HepG2 (cell line): ENCODE data around the gene FMNL1. TPM values are rescaled to one million over a fixed set of nuclear protein-coding genes. Genes with fewer than 3 reads are reported as not detected.
A peak's percentile ranks its signal among the peaks of the same experiment; 100 is the strongest.

Experiments used
- ATAC-seq: fragments of 200-7000 bp; cut with Tn5 transposase; 3 replicates; pipeline ENCODE4 v1.9.1; 2020; ENCODE audit warnings: mild to moderate bottlenecking, moderate library complexity
- BruUV-seq: library from RNA; stranded (reverse); fragments of 400-500 nt; replicated peaks from 2 replicates; lab custom pipeline; 2021; lab: Mats Ljungman, UMichigan
- CTCF ChIA-PET: fragments of 300-600 bp; formaldehyde crosslinking; extraction: SDS; loops from one replicate; lab custom pipeline; 2021; ENCODE audit warnings: low total read pairs, inconsistent platforms, low intra/inter-chr PET ratio; lab: Yijun Ruan, JAX
- POLR2A ChIA-PET: fragments of 350-600 bp; sonication (Branson Sonifier 250); formaldehyde crosslinking; loops from one replicate; lab custom pipeline; 2020; ENCODE audit warnings: antibody characterized with exemption, inconsistent platforms; lab: Yijun Ruan, JAX
- DNase-seq: peaks from one replicate; pipeline ENCODE4 v3.0.0-alpha.2; 2015; ENCODE audit warnings: low spot score
- FAIRE-seq: peaks from 3 replicates; lab custom pipeline; 2011; peaks lifted over from hg19 to GRCh38; lab: Jason Lieb, UNC
- H2AFZ ChIP-seq: one replicate; pipeline ENCODE4 v1.6.1; 2011; ENCODE audit warnings: low read length, inconsistent platforms
- H3K27ac ChIP-seq: fragments of 300-600 bp; 3 replicates; pipeline ENCODE4 v1.8.0; 2011; ENCODE audit warnings: mixed run types, mild to moderate bottlenecking, mixed read lengths, low read length, inconsistent platforms; ENCODE audit not compliant: insufficient read depth; ENCODE audit errors: extremely low read length
- H3K27me3 ChIP-seq, 2 experiments: fragments of 200-600 bp in 1 of 2; 2 replicates in 1 of 2; 3 replicates in 1 of 2; pipeline versions ENCODE4 v1.6.0 to v1.8.0; 2011; ENCODE audit warnings: low read length in 2 of 2, mild to moderate bottlenecking in 2 of 2, moderate library complexity in 2 of 2, inconsistent platforms in 1 of 2; ENCODE audit not compliant: insufficient read depth in 2 of 2, control insufficient read depth in 1 of 2
- H3K36me3 ChIP-seq, 2 experiments: fragments of 200-600 bp in 1 of 2; replicated peaks in 1 of 2; 2 replicates in 1 of 2; 3 replicates in 1 of 2; pipeline versions ENCODE4 v1.5.1 to v1.8.0; 2011; ENCODE audit warnings: low read length in 2 of 2, inconsistent platforms in 1 of 2; ENCODE audit not compliant: insufficient read depth in 2 of 2, control insufficient read depth in 1 of 2
- H3K4me1 ChIP-seq: 2 replicates; pipeline ENCODE4 v1.5.1; 2012; ENCODE audit warnings: low read length, inconsistent platforms; ENCODE audit not compliant: insufficient read depth
- H3K4me2 ChIP-seq: 2 replicates; pipeline ENCODE4 v1.6.0; 2011; ENCODE audit warnings: low read depth, low read length, inconsistent platforms
- H3K4me3 ChIP-seq, 3 experiments: fragments of 200-600 bp in 1 of 3; sonication (generic), shearing (Covaris generic) in 1 of 3; replicated peaks in 1 of 3; 2 replicates each; pipeline ENCODE4 v1.5.1; 2011 to 2016; ENCODE audit warnings: low read length in 3 of 3, inconsistent platforms in 2 of 3, low read depth in 2 of 3, mild to moderate bottlenecking in 2 of 3, control low read depth in 1 of 3, mixed read lengths in 1 of 3; ENCODE audit not compliant: insufficient read depth in 1 of 3
- H3K79me2 ChIP-seq: one replicate; pipeline ENCODE4 v1.6.1; 2011; ENCODE audit warnings: low read length, inconsistent platforms; ENCODE audit not compliant: insufficient read depth
- H3K9ac ChIP-seq: 2 replicates; pipeline ENCODE4 v1.6.0; 2011; ENCODE audit warnings: mild to moderate bottlenecking, low read depth, low read length, inconsistent platforms; ENCODE audit not compliant: insufficient read depth
- H3K9me3 ChIP-seq: 2 replicates; pipeline ENCODE4 v1.5.1; 2012; ENCODE audit warnings: mild to moderate bottlenecking, low read length
- H4K20me1 ChIP-seq: 2 replicates; pipeline ENCODE4 v1.6.0; 2011; ENCODE audit warnings: inconsistent platforms, mild to moderate bottlenecking, low read length, moderate library complexity; ENCODE audit not compliant: insufficient read depth
- AGO1 ChIP-seq: fragments of 200-400 bp; formaldehyde crosslinking; IDR thresholded peaks from 2 replicates; pipeline ENCODE4 v1.6.1; 2017; ENCODE audit warnings: mild to moderate bottlenecking, low read depth, low read length, moderate library complexity; ENCODE audit not compliant: poor library complexity, severe bottlenecking
- ARNT ChIP-seq: fragments of 450-650 bp; IDR thresholded peaks from 2 replicates; pipeline ENCODE4 v1.6.1; 2017
- ARNTL ChIP-seq: sonication (generic); formaldehyde crosslinking; IDR thresholded peaks from 2 replicates; pipeline ENCODE4 v1.4.0; 2020; ENCODE audit warnings: mild to moderate bottlenecking, missing genetic modification reagents
- CHCHD3 ChIP-seq: sonication (generic); formaldehyde crosslinking; IDR thresholded peaks from 2 replicates; pipeline ENCODE4 v1.8.0; 2022; ENCODE audit warnings: mild to moderate bottlenecking, missing genetic modification reagents, moderate library complexity
- GLI4 ChIP-seq: sonication (generic); formaldehyde crosslinking; IDR thresholded peaks from 2 replicates; pipeline ENCODE4 v1.5.1; 2020; ENCODE audit warnings: missing genetic modification reagents, mild to moderate bottlenecking, moderate library complexity, borderline replicate concordance
- GPN1 ChIP-seq: sonication (generic); formaldehyde crosslinking; IDR thresholded peaks from 2 replicates; pipeline ENCODE4 v1.5.1; 2020; ENCODE audit warnings: missing genetic modification reagents, borderline replicate concordance
- HOXA7 ChIP-seq: sonication (generic); formaldehyde crosslinking; IDR thresholded peaks from 2 replicates; pipeline ENCODE4 v1.8.1; 2022; ENCODE audit warnings: mild to moderate bottlenecking, missing genetic modification reagents, moderate library complexity
- KLF6 ChIP-seq: IDR thresholded peaks from 2 replicates; pipeline ENCODE4 v1.8.0; 2016; ENCODE audit warnings: missing biosample characterization, missing genetic modification reagents
- MED1 ChIP-seq: sonication (generic); formaldehyde crosslinking; IDR thresholded peaks from 2 replicates; pipeline ENCODE4 v1.4.0; 2020; ENCODE audit warnings: missing genetic modification reagents
- RFX1 ChIP-seq: fragments of 450-650 bp; IDR thresholded peaks from 2 replicates; pipeline ENCODE4 v1.6.1; 2017
- TCF7L2 ChIP-seq: IDR thresholded peaks from 2 replicates; pipeline ENCODE4 v1.6.1; 2011; ENCODE audit warnings: mild to moderate bottlenecking, low read depth, low read length, moderate library complexity
- TGIF2 ChIP-seq: IDR thresholded peaks from 2 replicates; pipeline ENCODE4 v1.6.1; 2016; ENCODE audit warnings: control low read depth, missing compliant biosample characterization
- TSC22D2 ChIP-seq: sonication (generic); formaldehyde crosslinking; IDR thresholded peaks from 2 replicates; pipeline ENCODE4 v1.5.1; 2020; ENCODE audit warnings: missing genetic modification reagents, mild to moderate bottlenecking, borderline replicate concordance
- ZBTB2 ChIP-seq: sonication (generic); formaldehyde crosslinking; IDR thresholded peaks from 2 replicates; pipeline ENCODE4 v1.8.0; 2022; ENCODE audit warnings: low read depth, missing genetic modification reagents
- ZNF124 ChIP-seq: sonication (generic); formaldehyde crosslinking; IDR thresholded peaks from 2 replicates; pipeline ENCODE4 v1.4.0; 2020; ENCODE audit warnings: missing genetic modification reagents
- ZNF180 ChIP-seq: sonication (generic); formaldehyde crosslinking; IDR thresholded peaks from 2 replicates; pipeline ENCODE4 v1.4.0; 2020; ENCODE audit warnings: low read depth, missing genetic modification reagents, borderline replicate concordance
- ZNF225 ChIP-seq: sonication (generic); formaldehyde crosslinking; IDR thresholded peaks from 2 replicates; pipeline ENCODE4 v1.4.0; 2020; ENCODE audit warnings: mild to moderate bottlenecking, missing genetic modification reagents
- ZNF263 ChIP-seq: sonication (generic); formaldehyde crosslinking; IDR thresholded peaks from 2 replicates; pipeline ENCODE4 v1.4.0; 2020; ENCODE audit warnings: missing genetic modification reagents
- ZNF414 ChIP-seq: sonication (generic); formaldehyde crosslinking; IDR thresholded peaks from 2 replicates; pipeline ENCODE4 v1.5.0; 2020; ENCODE audit warnings: missing genetic modification reagents
- ZNF552 ChIP-seq: sonication (generic); formaldehyde crosslinking; IDR thresholded peaks from 2 replicates; pipeline ENCODE4 v1.9.0; 2022; ENCODE audit warnings: missing genetic modification reagents, mild to moderate bottlenecking, borderline replicate concordance
- ZNF790 ChIP-seq: sonication (generic); formaldehyde crosslinking; IDR thresholded peaks from 2 replicates; pipeline ENCODE4 v1.8.0; 2022; ENCODE audit warnings: missing genetic modification reagents, mild to moderate bottlenecking, borderline replicate concordance
- ZUFSP ChIP-seq: sonication (generic); formaldehyde crosslinking; IDR thresholded peaks from 2 replicates; pipeline ENCODE4 v1.9.0; 2021; ENCODE audit warnings: missing genetic modification reagents, mild to moderate bottlenecking, borderline replicate concordance
- WGBS: methylation state at CpG from one replicate; pipeline ENCODE4 v1.1.6; 2017; ENCODE audit warnings: low lambda C conversion rate; 5-methylcytosine and 5-hydroxymethylcytosine counted together
- in situ Hi-C: cut with HindIII; loops from 2 replicates; pipeline ENCODE4 v1.10.0; 2017; ENCODE audit warnings: low pct_unique_long_range_greater_than_20kb; ENCODE audit not compliant: extremely low pct_ligation_motif_present
- intact Hi-C: fragments of 100-400 bp; cut with micrococcal nuclease; formaldehyde crosslinking; loops from one replicate; pipeline ENCODE4 v1.10.0; 2022; ENCODE audit not compliant: unreplicated experiment
- polyA plus RNA-seq, 8 experiments: library from polyadenylated mRNA; depleted of rRNA in 3 of 8; stranded (reverse) in 7 of 8; unstranded in 1 of 8; fragments of >200 nt; fragmentation: Illumina TruSeq in 4 of 8; extraction: Trizol in 4 of 8; gene quantifications; 2 replicates each; pipeline versions ENCODE4 v1.2.1 to v1.2.3, GENCODE V29; 2011 to 2016; ENCODE audit warnings: low read depth in 4 of 8, missing spikeins in 1 of 8, mixed read lengths in 1 of 8; ENCODE audit not compliant: insufficient read depth in 1 of 8
- total RNA-seq, 5 experiments: library from RNA; depleted of rRNA; stranded (reverse); fragments of >200 nt; fragmentation: Illumina TruSeq; extraction: Trizol; gene quantifications; 2 replicates each; pipeline ENCODE4 v1.2.3, GENCODE V29; 2016; ENCODE audit warnings: low read depth in 1 of 5

FMNL1 gene
- total and polyA plus RNA-seq, 2 of the 13 experiments (the other 11 are each of a cell fraction or from before 2014, with no cell fraction given): 0.53 to 0.70 TPM

- ATAC-seq: peak; percentile 90
- no peaks in the 10 kb centered on the region for H3K9me3 ChIP-seq
- no TSS peak for BruUV-seq
- H3K27me3 ChIP-seq: no peaks in the 10 kb centered on the region
- intact Hi-C loops: loop anchor here (1.0 to 5.0 kb wide), 4 partner anchors 35 to 108 kb away; no protein-coding TSS in a partner anchor
- H3K9ac ChIP-seq: no peak overlapping the region
- FAIRE-seq: peak; percentile 99
- H3K4me1 ChIP-seq: peaks cover 8% of the 10 kb centered on the region
- in situ Hi-C loops: loop anchor here (5.0 kb wide), 1 partner anchor 110 kb away; no protein-coding TSS in a partner anchor
- peak overlapping the region; percentile 22 for H3K27ac ChIP-seq
- H4K20me1 ChIP-seq: no peaks in the 10 kb centered on the region
- no peak overlapping the region for H3K4me3 ChIP-seq
- WGBS: 56% methylated on average over 16 of the region's 16 CpGs
- peaks cover 4 to 14% of the 10 kb centered on the region in 2 experiments; a peak in 3 of 5 replicates for H3K36me3 ChIP-seq
- DNase-seq: peak; percentile 92
- 0 out of 2 replicates have a peak overlapping the region, but pooled peaks have one; percentile 15 for H3K4me2 ChIP-seq
- ChIA-PET POLR2A (interaction anchor here (1.1 to 2.2 kb wide), 7 partner anchors 16 to 148 kb away, joined by 4 to 14 read pairs (median 7); partner anchors contain the start of gene MAP3K14), CTCF (interaction anchor here (0.7 to 5.4 kb wide), 3 partner anchors 40 to 108 kb away, joined by 3 to 114 read pairs (median 4); partner anchors contain the start of gene MAP3K14)
- no peaks in the 10 kb centered on the region for H3K79me2 ChIP-seq
- H2AFZ ChIP-seq: no peak overlapping the region
- no peak for TF ChIP-seq AGO1
- TF ChIP-seq ZNF790 (CRISPR knock-in tag): no peak
- no peak for TF ChIP-seq ZNF180 (CRISPR knock-in tag)
- no peak for TF ChIP-seq RFX1
- no peak for TF ChIP-seq ARNT
- TF ChIP-seq ZNF124: no peak
- TF ChIP-seq TSC22D2 (CRISPR knock-in tag): no peak
- TF ChIP-seq ZBTB2 (CRISPR knock-in tag): no peak
- no peak for TF ChIP-seq KLF6 (CRISPR knock-in tag)
- no peak for TF ChIP-seq TCF7L2
- TF ChIP-seq GLI4 (CRISPR knock-in tag): no peak
- TF ChIP-seq TGIF2: peak; percentile 78
- TF ChIP-seq HOXA7: no peak
- TF ChIP-seq ZNF263 (CRISPR knock-in tag): 0 out of 2 replicates have a peak, but pooled peaks have one; percentile 52
- TF ChIP-seq ZNF225 (CRISPR knock-in tag): no peak
- TF ChIP-seq ARNTL (CRISPR knock-in tag): no peak
- TF ChIP-seq CHCHD3 (CRISPR knock-in tag): no peak
- no peak for TF ChIP-seq ZNF552 (CRISPR knock-in tag)
- TF ChIP-seq ZUFSP (CRISPR knock-in tag): no peak
- TF ChIP-seq GPN1 (CRISPR knock-in tag): no peak
- no peak for TF ChIP-seq ZNF414
- peak; percentile 45; the same call in 1 of the 2 replicates for TF ChIP-seq MED1
Measured at GRCh38 chr17:45277216-45277849, 55.6 kb downstream of the FMNL1 start.
